NCI-H2171 (cell line): ENCODE results near the gene ACSBG1.

Experiments
- DNase-seq: peaks from one replicate; lab custom pipeline; 2025; lab: John Stamatoyannopoulos, UW

Gene ACSBG1

GRCh38 chr15:78234515-78235040 lies at the start of gene ACSBG1:
Gene ACSBG1 (minus strand): TSS chr15:78234565. CDS start chr15:78234501, 64 bp downstream.
- DNase-seq: no peak

GRCh38 chr15:78282324-78282723 lies 48.0 kb upstream of the ACSBG1 start:
- no peak for DNase-seq

GRCh38 chr15:78280319-78281072 lies 46.1 kb upstream of the ACSBG1 start:
- no peak for DNase-seq

GRCh38 chr15:78276064-78276943 lies 41.9 kb upstream of the ACSBG1 start:
- no peak for DNase-seq

GRCh38 chr15:78274994-78275393 lies 40.6 kb upstream of the ACSBG1 start:
- no peak for DNase-seq

GRCh38 chr15:78272776-78273175 lies 38.4 kb upstream of the ACSBG1 start:
- no peak for DNase-seq

GRCh38 chr15:78272316-78272715 lies 38.0 kb upstream of the ACSBG1 start:
- DNase-seq: no peak

GRCh38 chr15:78266806-78267205 lies 32.4 kb upstream of the ACSBG1 start:
- DNase-seq: no peak

GRCh38 chr15:78266229-78266628 lies 31.9 kb upstream of the ACSBG1 start:
- DNase-seq: no peak

- no peak for DNase-seq
Observed at GRCh38 chr15:78265752-78266224, 31.4 kb upstream of the ACSBG1 start.

- no peak for DNase-seq
Observed at GRCh38 chr15:78265137-78265460, 30.7 kb upstream of the ACSBG1 start.

GRCh38 chr15:78264304-78265136 lies 30.2 kb upstream of the ACSBG1 start, which contains the start of gene DNAJA4:
Gene DNAJA4 (plus strand): TSS chr15:78264562. CDS start chr15:78264764, 202 bp downstream.
- no peak for DNase-seq

- DNase-seq: no peak
Observed at GRCh38 chr15:78263907-78264303, 29.5 kb upstream of the ACSBG1 start.

GRCh38 chr15:78263351-78263781 lies 29.0 kb upstream of the ACSBG1 start:
- DNase-seq: no peak

- DNase-seq: no peak
Observed at GRCh38 chr15:78261062-78261461, 26.7 kb upstream of the ACSBG1 start.

GRCh38 chr15:78260489-78260888 lies 26.1 kb upstream of the ACSBG1 start:
- DNase-seq: no peak

- DNase-seq: no peak
Observed at GRCh38 chr15:78259232-78259631, 24.9 kb upstream of the ACSBG1 start.

- DNase-seq: no peak
Observed at GRCh38 chr15:78257681-78258080, 23.3 kb upstream of the ACSBG1 start.

- no peak for DNase-seq
Observed at GRCh38 chr15:78256044-78256437, 21.7 kb upstream of the ACSBG1 start.

- no peak for DNase-seq
Observed at GRCh38 chr15:78255421-78256043, 21.2 kb upstream of the ACSBG1 start.

GRCh38 chr15:78251136-78251535 lies 16.8 kb upstream of the ACSBG1 start:
- DNase-seq: no peak
